Skin epidermis (tissue), 12 donors: ENCODE measurements around the gene FBXO27.
A peak's percentile ranks its signal among the peaks of the same experiment; 100 is the strongest.
"Not testable (repeated sequence)": the region's sequence is repeated elsewhere in the genome, so short reads cannot be mapped to it uniquely, and the experiment has no call there.

Experiments
- H3K27ac ChIP-seq, 21 experiments: fragments of 200-600 bp; sonication (generic) in 11 of 21; one replicate each; pipeline ENCODE4 v1.5.0; 2020; ENCODE audit warnings: mild to moderate bottlenecking in 3 of 21, inconsistent platforms in 2 of 21, moderate library complexity in 2 of 21
- H3K4me3 ChIP-seq, 7 experiments: fragments of 200-600 bp; sonication (generic) in 2 of 7; one replicate each; pipeline ENCODE4 v1.5.0; 2020; ENCODE audit warnings: inconsistent platforms in 2 of 7, mild to moderate bottlenecking in 2 of 7, moderate library complexity in 1 of 7

FBXO27 gene

GRCh38 chr19:38993271-38993670 is 39.1 kb downstream of the FBXO27 start:
- Histone ChIP-seq H3K4me3 (no peak overlapping the region), H3K27ac (peak overlapping the region in 10 of 21 experiments; percentile 7 to 70 (median 38))

GRCh38 chr19:38990949-38991697 is 41.2 kb downstream of the FBXO27 start:
- Histone ChIP-seq H3K27ac (no peak overlapping the region), H3K4me3 (no peak overlapping the region)

GRCh38 chr19:38989614-38990013 is 42.7 kb downstream of the FBXO27 start:
- not testable (repeated sequence) for H3K4me3 ChIP-seq

GRCh38 chr19:38989066-38989605 is 43.2 kb downstream of the FBXO27 start:
- peak overlapping the region in 1 of 21 experiments; percentile 16 for H3K27ac ChIP-seq

More at GRCh38 chr19:38989614-38990013, 42.7 kb downstream of the FBXO27 start:
- H3K27ac ChIP-seq, result not testable (repeated sequence)

GRCh38 chr19:38988627-38989026 is 43.7 kb downstream of the FBXO27 start:
- H3K4me3 ChIP-seq, H3K27ac ChIP-seq: not testable (repeated sequence)

More at GRCh38 chr19:38989066-38989605, 43.2 kb downstream of the FBXO27 start:
- no peak overlapping the region for H3K4me3 ChIP-seq

- H3K27ac ChIP-seq, H3K4me3 ChIP-seq: not testable (repeated sequence)
Measured at GRCh38 chr19:38987745-38988144, 44.6 kb downstream of the FBXO27 start.

GRCh38 chr19:38985262-38985661 is 47.1 kb downstream of the FBXO27 start:
- Histone ChIP-seq H3K27ac (no peak overlapping the region), H3K4me3 (no peak overlapping the region)

- H3K27ac ChIP-seq, result no peak overlapping the region
- no peak overlapping the region for H3K4me3 ChIP-seq
Measured at GRCh38 chr19:38980583-38981374, 51.6 kb downstream of the FBXO27 start.

- H3K27ac ChIP-seq, result no peak overlapping the region
- no peak overlapping the region for H3K4me3 ChIP-seq
Measured at GRCh38 chr19:38979812-38980211, 52.5 kb downstream of the FBXO27 start.

GRCh38 chr19:38978326-38978689 is 54.0 kb downstream of the FBXO27 start:
- Histone ChIP-seq H3K27ac (no peak overlapping the region), H3K4me3 (no peak overlapping the region)

- Histone ChIP-seq H3K4me3 (no peak overlapping the region), H3K27ac (no peak overlapping the region)
Measured at GRCh38 chr19:38977445-38978325, 54.7 kb downstream of the FBXO27 start.

GRCh38 chr19:38975861-38976271 is 56.5 kb downstream of the FBXO27 start:
- H3K4me3 ChIP-seq, result peak overlapping the region; percentile 34 to 54 (median 43)

GRCh38 chr19:38975214-38975860 is 57.0 kb downstream of the FBXO27 start, which contains the start of gene FBXO17:
TSS of gene FBXO17 (minus strand) at chr19:38975742. CDS start at chr19:38950319, 25,423 bp downstream.
- Histone ChIP-seq H3K27ac (peak within 1 kb of the TSS; percentile 71 to 95 (median 83)), H3K4me3 (peak within 1 kb of the TSS; percentile 34 to 54 (median 43))

More at GRCh38 chr19:38975861-38976271, 56.5 kb downstream of the FBXO27 start:
- H3K27ac ChIP-seq, result peak overlapping the region in 20 of 21 experiments; percentile 72 to 95 (median 83)

- H3K27ac ChIP-seq, result peak overlapping the region in 20 of 21 experiments; percentile 72 to 95 (median 83)
- H3K4me3 ChIP-seq, result peak overlapping the region; percentile 34 to 54 (median 43)
Measured at GRCh38 chr19:38974624-38975213, 57.6 kb downstream of the FBXO27 start.
